Fibroblast of skin of right biceps (primary cell): ENCODE results near the gene PTPRN2.
"Not testable (repeated sequence)": the region's sequence is repeated elsewhere in the genome, so short reads cannot be mapped to it uniquely, and the experiment has no call there.

Source experiments
- DNase-seq: peaks from one replicate; pipeline ENCODE4 v3.0.0-alpha.2; 2013

Gene PTPRN2

GRCh38 chr7:158410720-158411119 is 176.9 kb downstream of the PTPRN2 start:
- DNase-seq, result no peak

- no peak for DNase-seq
Observed at GRCh38 chr7:158409816-158410330, 177.8 kb downstream of the PTPRN2 start.

- no peak for DNase-seq
Observed at GRCh38 chr7:158409120-158409519, 178.5 kb downstream of the PTPRN2 start.

- no peak for DNase-seq
Observed at GRCh38 chr7:158408318-158408920, 179.2 kb downstream of the PTPRN2 start.

GRCh38 chr7:158407581-158408317 is 179.9 kb downstream of the PTPRN2 start:
- DNase-seq, result peak; percentile 5

GRCh38 chr7:158406801-158407200 is 180.8 kb downstream of the PTPRN2 start:
- DNase-seq, result no peak

- DNase-seq, result no peak
Observed at GRCh38 chr7:158406364-158406763, 181.3 kb downstream of the PTPRN2 start.

- not testable (repeated sequence) for DNase-seq
Observed at GRCh38 chr7:158405771-158406170, 181.9 kb downstream of the PTPRN2 start.

GRCh38 chr7:158405324-158405723 is 182.3 kb downstream of the PTPRN2 start:
- no peak for DNase-seq

- no peak for DNase-seq
Observed at GRCh38 chr7:158404031-158404761, 183.4 kb downstream of the PTPRN2 start.

- no peak for DNase-seq
Observed at GRCh38 chr7:158403013-158403821, 184.4 kb downstream of the PTPRN2 start.

GRCh38 chr7:158402471-158402870 is 185.2 kb downstream of the PTPRN2 start:
- DNase-seq, result no peak

GRCh38 chr7:158401826-158402225 is 185.8 kb downstream of the PTPRN2 start:
- DNase-seq, result no peak

GRCh38 chr7:158401295-158401694 is 186.3 kb downstream of the PTPRN2 start:
- DNase-seq, result no peak

GRCh38 chr7:158400601-158401225 is 186.9 kb downstream of the PTPRN2 start:
- DNase-seq, result no peak

- DNase-seq, result no peak
Observed at GRCh38 chr7:158399762-158400161, 187.9 kb downstream of the PTPRN2 start.

GRCh38 chr7:158398750-158399149 is 188.9 kb downstream of the PTPRN2 start:
- no peak for DNase-seq

- no peak for DNase-seq
Observed at GRCh38 chr7:158397885-158398284, 189.7 kb downstream of the PTPRN2 start.

GRCh38 chr7:158396982-158397862 is 190.4 kb downstream of the PTPRN2 start:
- DNase-seq, result no peak

GRCh38 chr7:158396301-158396905 is 191.2 kb downstream of the PTPRN2 start:
- DNase-seq, result no peak

- no peak for DNase-seq
Observed at GRCh38 chr7:158395780-158396278, 191.8 kb downstream of the PTPRN2 start.
